Cardiac muscle cell (in vitro differentiated cells and primary cell): Measurements from ENCODE around the gene EARS2. TPM values are rescaled to one million over a fixed set of nuclear protein-coding genes. Genes with fewer than 3 reads are reported as not detected.

Source experiments
- DNase-seq, 2 donors: peaks; one replicate each; pipeline versions ENCODE4 v3.0.0 to v3.0.0-alpha.2; 2010 to 2017; ENCODE audit warnings: low read depth in 1 of 2, low spot score in 1 of 2
- H3K27ac ChIP-seq: fragments of 200-600 bp; sonication (generic); 2 replicates; pipeline ENCODE4 v1.5.1; 2016
- H3K27me3 ChIP-seq: fragments of 200-600 bp; sonication (generic); 2 replicates; pipeline ENCODE4 v1.6.0; 2016; ENCODE audit warnings: control low read depth
- H3K36me3 ChIP-seq: fragments of 200-600 bp; sonication (generic); 2 replicates; pipeline ENCODE4 v1.5.1; 2016; ENCODE audit warnings: control low read depth
- H3K4me1 ChIP-seq: fragments of 200-600 bp; sonication (generic); 2 replicates; pipeline ENCODE4 v1.8.1; 2017; ENCODE audit warnings: low read depth, mild to moderate bottlenecking, mixed run types
- H3K4me3 ChIP-seq: fragments of 200-600 bp; sonication (generic); 2 replicates; pipeline ENCODE4 v1.5.1; 2016; ENCODE audit warnings: mild to moderate bottlenecking
- H3K9me3 ChIP-seq: fragments of 200-600 bp; sonication (generic); 2 replicates; pipeline ENCODE4 v1.5.1; 2017; ENCODE audit warnings: low read depth, mild to moderate bottlenecking, control low read depth
- polyA plus RNA-seq: library from polyadenylated mRNA; unstranded; fragments of >200 nt; fragmentation: Nextera tagmentation; extraction: Ambion mirVana; gene quantifications from 2 replicates; pipeline ENCODE4 v1.2.1, GENCODE V29; 2016
- total RNA-seq: library from RNA; depleted of rRNA; stranded (reverse); fragments of >200 nt; gene quantifications from 2 replicates; pipeline ENCODE4 v1.2.3, GENCODE V29; 2016
- TF ChIP-seq, protein P1 (sequence below): IDR thresholded peaks from 2 replicates; pipeline ENCODE4 v1.5.1; 2012; ENCODE audit warnings: low read depth, mild to moderate bottlenecking, low read length

The EARS2 gene
- total and polyA plus RNA-seq, 2 experiments from 2014 or later: 23.3 to 57.2 TPM

DNA sequence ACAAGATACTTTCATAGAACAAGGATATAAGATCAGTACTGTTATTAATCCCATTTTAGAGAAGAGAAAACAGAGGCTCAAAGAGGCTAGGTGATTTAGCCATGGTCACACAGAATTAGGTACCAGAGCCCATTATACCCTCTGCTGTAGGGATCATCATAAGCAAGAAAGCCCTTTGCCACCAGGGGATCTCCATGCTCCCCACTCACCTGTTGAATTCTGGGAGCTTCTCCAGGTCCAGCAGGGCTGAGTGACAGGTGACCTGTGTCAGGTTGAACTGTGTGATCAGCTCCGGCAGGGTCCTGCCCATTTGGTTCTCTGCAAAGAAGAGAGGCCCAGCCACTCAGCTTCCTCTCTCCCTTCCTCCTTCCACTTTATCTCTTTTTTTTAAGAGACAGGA is 24.7 kb downstream of the EARS2 start:
- Histone ChIP-seq H3K27me3 (no peaks in the 10 kb centered on the region), H3K9me3 (no peaks in the 10 kb centered on the region), H3K27ac (no peak overlapping the region), H3K4me1 (no peaks in the 10 kb centered on the region), H3K4me3 (no peak overlapping the region), H3K36me3 (peaks cover 35% of the 10 kb centered on the region)
- no peak for DNase-seq
- TF ChIP-seq, protein P1, sequence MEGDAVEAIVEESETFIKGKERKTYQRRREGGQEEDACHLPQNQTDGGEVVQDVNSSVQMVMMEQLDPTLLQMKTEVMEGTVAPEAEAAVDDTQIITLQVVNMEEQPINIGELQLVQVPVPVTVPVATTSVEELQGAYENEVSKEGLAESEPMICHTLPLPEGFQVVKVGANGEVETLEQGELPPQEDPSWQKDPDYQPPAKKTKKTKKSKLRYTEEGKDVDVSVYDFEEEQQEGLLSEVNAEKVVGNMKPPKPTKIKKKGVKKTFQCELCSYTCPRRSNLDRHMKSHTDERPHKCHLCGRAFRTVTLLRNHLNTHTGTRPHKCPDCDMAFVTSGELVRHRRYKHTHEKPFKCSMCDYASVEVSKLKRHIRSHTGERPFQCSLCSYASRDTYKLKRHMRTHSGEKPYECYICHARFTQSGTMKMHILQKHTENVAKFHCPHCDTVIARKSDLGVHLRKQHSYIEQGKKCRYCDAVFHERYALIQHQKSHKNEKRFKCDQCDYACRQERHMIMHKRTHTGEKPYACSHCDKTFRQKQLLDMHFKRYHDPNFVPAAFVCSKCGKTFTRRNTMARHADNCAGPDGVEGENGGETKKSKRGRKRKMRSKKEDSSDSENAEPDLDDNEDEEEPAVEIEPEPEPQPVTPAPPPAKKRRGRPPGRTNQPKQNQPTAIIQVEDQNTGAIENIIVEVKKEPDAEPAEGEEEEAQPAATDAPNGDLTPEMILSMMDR: no peak

DNA sequence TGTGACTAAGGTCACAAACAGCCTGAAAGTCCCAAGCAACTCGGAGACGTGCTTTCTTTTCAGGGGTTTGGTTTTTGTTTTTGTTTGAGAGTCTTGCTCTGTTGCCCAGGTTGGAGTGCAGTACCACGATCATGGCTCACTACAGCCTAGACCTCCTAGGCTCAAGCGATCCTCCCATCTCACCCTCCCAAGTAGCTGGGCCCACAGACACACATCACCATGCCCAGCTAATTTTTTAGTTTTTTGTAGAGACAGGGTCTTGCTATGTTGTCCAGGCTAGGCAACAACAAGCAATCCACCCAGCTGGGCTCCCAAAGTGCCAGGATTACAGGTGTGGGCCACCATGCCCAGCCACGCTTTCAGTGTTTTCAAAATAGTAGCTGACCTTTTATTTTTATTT is 27.1 kb downstream of the EARS2 start:
- H3K27me3 ChIP-seq: no peaks in the 10 kb centered on the region
- H3K9me3 ChIP-seq: no peaks in the 10 kb centered on the region
- no peak overlapping the region for H3K27ac ChIP-seq
- TF ChIP-seq, protein P1: no peak
- peaks cover 35% of the 10 kb centered on the region for H3K36me3 ChIP-seq
- DNase-seq: no peak
- no peak overlapping the region for H3K4me3 ChIP-seq
- no peaks in the 10 kb centered on the region for H3K4me1 ChIP-seq

DNA sequence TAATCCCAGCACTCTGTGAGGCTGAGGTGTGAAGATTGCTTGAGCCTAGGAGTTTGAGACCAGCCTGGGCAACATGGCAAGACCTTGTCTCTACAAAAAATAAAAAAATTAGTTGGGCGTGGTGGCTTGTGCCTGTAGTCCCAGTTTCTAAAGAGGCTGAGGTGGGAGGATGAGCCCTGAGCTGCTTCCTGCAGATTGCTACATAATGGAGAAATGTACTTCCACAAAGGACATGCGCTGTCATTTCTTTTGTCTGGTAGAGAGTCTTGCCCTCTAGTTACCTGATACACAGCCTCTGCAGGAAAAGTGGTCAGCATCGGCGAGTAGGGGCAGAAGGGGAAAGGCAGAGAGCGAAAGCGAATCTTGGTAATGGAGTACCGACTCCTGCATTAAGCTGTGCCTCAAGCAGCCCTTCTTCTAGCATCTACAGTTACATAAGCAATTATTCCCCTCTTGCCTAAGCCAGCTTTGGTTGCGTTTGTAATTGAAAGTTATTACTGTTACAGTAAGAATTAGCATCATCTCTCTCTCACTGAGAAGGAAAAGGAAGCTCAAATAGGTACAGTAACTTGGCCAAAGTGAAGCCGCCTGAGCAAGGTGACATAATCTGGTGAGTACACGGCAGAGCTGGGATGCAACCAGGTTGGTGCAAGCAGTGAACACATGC is 28.4 kb downstream of the EARS2 start:
- Histone ChIP-seq H3K27ac (no peak overlapping the region), H3K36me3 (peaks cover 28% of the 10 kb centered on the region)
- DNase-seq: no peak

DNA sequence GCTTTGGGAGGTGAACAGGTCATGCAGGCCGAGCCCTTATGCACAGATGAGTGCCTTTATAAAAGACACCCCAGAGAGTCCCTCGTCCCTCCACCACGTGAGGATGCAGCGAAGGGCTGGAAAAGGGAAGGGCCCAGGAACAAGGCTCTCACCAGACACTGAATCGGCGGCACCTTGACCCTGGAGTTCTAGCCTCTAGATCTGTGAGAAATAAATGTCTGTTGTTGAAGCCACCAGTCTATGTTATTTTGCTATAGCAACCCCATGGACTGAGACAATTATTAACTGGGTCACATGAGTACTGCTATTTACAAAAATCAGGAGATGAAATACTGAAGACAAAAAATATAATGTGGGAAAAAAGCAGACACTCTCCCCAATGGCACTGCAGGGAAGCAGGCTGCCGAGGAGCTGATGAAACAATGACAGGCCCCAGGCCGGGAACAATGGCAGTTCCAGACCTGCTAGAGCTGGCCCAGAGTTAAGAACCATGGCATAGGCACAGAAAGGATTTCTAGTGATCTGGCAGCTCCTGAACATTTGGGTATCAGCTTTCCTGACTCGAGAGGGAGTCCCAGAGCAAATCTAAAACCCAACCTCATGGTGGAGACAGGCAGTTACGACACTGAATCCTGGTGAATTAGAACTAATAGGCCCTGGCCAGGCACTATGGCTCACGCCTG is 29.0 kb downstream of the EARS2 start:
- Histone ChIP-seq H3K27ac (no peak overlapping the region), H3K27me3 (no peaks in the 10 kb centered on the region), H3K36me3 (peaks cover 28% of the 10 kb centered on the region), H3K4me1 (no peaks in the 10 kb centered on the region), H3K9me3 (no peaks in the 10 kb centered on the region), H3K4me3 (no peak overlapping the region)
- DNase-seq: no peak
- TF ChIP-seq, protein P1: no peak

More for the DNA sequence above, 28.4 kb downstream of the EARS2 start:
- Histone ChIP-seq H3K9me3 (no peaks in the 10 kb centered on the region), H3K27me3 (no peaks in the 10 kb centered on the region), H3K4me3 (no peak overlapping the region), H3K4me1 (no peaks in the 10 kb centered on the region)
- TF ChIP-seq, protein P1: no peak

DNA sequence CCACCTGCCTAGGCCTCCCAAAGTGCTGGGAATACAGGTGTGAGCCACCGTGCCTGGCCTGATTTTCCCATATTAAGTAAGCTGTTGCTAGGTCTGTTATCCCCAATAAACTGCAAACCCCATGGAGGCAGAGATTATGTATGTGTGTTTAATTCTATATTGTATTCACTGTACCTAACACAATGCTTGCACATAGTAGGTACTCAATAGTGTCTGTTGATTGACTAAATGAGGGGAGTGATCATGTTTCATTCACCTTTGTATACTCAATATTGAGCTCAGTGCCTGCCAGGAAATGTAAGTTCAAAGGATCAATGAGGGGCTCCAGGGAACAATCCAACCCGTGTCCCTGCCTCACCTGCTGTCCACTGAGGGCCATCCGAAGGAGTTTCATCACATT is 32.3 kb downstream of the EARS2 start:
- Histone ChIP-seq H3K4me3 (no peak overlapping the region), H3K9me3 (no peaks in the 10 kb centered on the region), H3K27ac (no peak overlapping the region), H3K27me3 (no peaks in the 10 kb centered on the region), H3K36me3 (peaks cover 23% of the 10 kb centered on the region), H3K4me1 (no peaks in the 10 kb centered on the region)
- TF ChIP-seq, protein P1: no peak
- no peak for DNase-seq
